Superior temporal gyrus (tissue), 1 donor: Measurements from ENCODE around the gene ZNF420.
"Not testable (repeated sequence)": the region's sequence is repeated elsewhere in the genome, so short reads cannot be mapped to it uniquely, and the experiment has no call there.

Experiments
- DNase-seq: peaks from one replicate; pipeline ENCODE4 v3.0.0-alpha.2; 2016; ENCODE audit errors: extremely low spot score

ZNF420 gene

GRCh38 chr19:37077934-37078716, at the start of gene ZNF420:
Gene ZNF420, plus strand, starts transcription at chr19:37078433. Its CDS starts 10,686 bp downstream, at chr19:37089119.
- peak; percentile 96 for DNase-seq

GRCh38 chr19:37045140-37045539, 33.1 kb upstream of the ZNF420 start:
- DNase-seq: no peak

- no peak for DNase-seq
Observed at GRCh38 chr19:37055330-37055729, 22.9 kb upstream of the ZNF420 start.

- DNase-seq: no peak
Observed at GRCh38 chr19:37056776-37057175, 21.5 kb upstream of the ZNF420 start.

GRCh38 chr19:37059142-37059541, 19.1 kb upstream of the ZNF420 start:
- no peak for DNase-seq

- not testable (repeated sequence) for DNase-seq
Observed at GRCh38 chr19:37064886-37065285, 13.3 kb upstream of the ZNF420 start.

GRCh38 chr19:37074111-37074510, 4.1 kb upstream of the ZNF420 start:
- no peak for DNase-seq

- no peak for DNase-seq
Observed at GRCh38 chr19:37074819-37075362, 3.3 kb upstream of the ZNF420 start.

- not testable (repeated sequence) for DNase-seq
Observed at GRCh38 chr19:37076524-37076923, 1.7 kb upstream of the ZNF420 start.

- DNase-seq: no peak
Observed at GRCh38 chr19:37077501-37077933, 716 bp upstream of the ZNF420 start.

- no peak for DNase-seq
Observed at GRCh38 chr19:37078717-37079032, 442 bp downstream of the ZNF420 start.

GRCh38 chr19:37079238-37079637, 1.0 kb downstream of the ZNF420 start:
- DNase-seq: no peak

GRCh38 chr19:37082307-37082706, 4.1 kb downstream of the ZNF420 start:
- no peak for DNase-seq

GRCh38 chr19:37087110-37087509, 8.9 kb downstream of the ZNF420 start:
- DNase-seq: no peak

GRCh38 chr19:37095859-37096258, 17.6 kb downstream of the ZNF420 start:
- DNase-seq: no peak

GRCh38 chr19:37098570-37098969, 20.3 kb downstream of the ZNF420 start:
- no peak for DNase-seq

- DNase-seq: not testable (repeated sequence)
Observed at GRCh38 chr19:37104135-37104534, 25.9 kb downstream of the ZNF420 start.

- DNase-seq: not testable (repeated sequence)
Observed at GRCh38 chr19:37111753-37112152, 33.5 kb downstream of the ZNF420 start.

GRCh38 chr19:37114001-37114400, 35.8 kb downstream of the ZNF420 start:
- DNase-seq: no peak

- DNase-seq: not testable (repeated sequence)
Observed at GRCh38 chr19:37122093-37122492, 43.9 kb downstream of the ZNF420 start.

GRCh38 chr19:37127999-37128820, 50.0 kb downstream of the ZNF420 start:
- DNase-seq: no peak

GRCh38 chr19:37128821-37129177, 50.6 kb downstream of the ZNF420 start:
- no peak for DNase-seq

- DNase-seq: no peak
Observed at GRCh38 chr19:37136111-37136510, 57.9 kb downstream of the ZNF420 start.
